Caco-2 (cell line): Measurements from ENCODE around the gene MRPS25. TPM values are rescaled to one million over a fixed set of nuclear protein-coding genes. Genes with fewer than 3 reads are reported as not detected.

Experiments used
- BruUV-seq: library from RNA; stranded (reverse); fragments of 400-500 nt; replicated peaks from 2 replicates; lab custom pipeline; 2021; lab: Mats Ljungman, UMichigan
- CTCF ChIA-PET: fragments of 300-600 bp; sonication (Branson Sonifier 250); formaldehyde crosslinking; loops from one replicate; lab custom pipeline; 2022; ENCODE audit warnings: antibody characterized with exemption; lab: Charles Lee
- POLR2A ChIA-PET: fragments of 300-600 bp; sonication (Branson Sonifier 250); formaldehyde crosslinking; loops from one replicate; lab custom pipeline; 2022; ENCODE audit warnings: antibody characterized with exemption; lab: Charles Lee
- DNase-seq, 2 experiments: peaks; one replicate each; pipeline versions ENCODE4 v3.0.0 to v3.0.0-alpha.2; 2020 to 2022
- H3K27me3 ChIP-seq: replicated peaks from 2 replicates; pipeline ENCODE4 v1.6.0; 2011; ENCODE audit warnings: low read length; ENCODE audit not compliant: control insufficient read depth, insufficient read depth
- H3K36me3 ChIP-seq: 2 replicates; pipeline ENCODE4 v1.5.1; 2011; ENCODE audit warnings: low read length; ENCODE audit not compliant: control insufficient read depth, insufficient read depth
- H3K4me1 ChIP-seq: fragments of 250-450 bp; sonication (Bioruptor Pico); 2 replicates; pipeline ENCODE4 v1.5.1; 2020; ENCODE audit warnings: mild to moderate bottlenecking
- H3K4me3 ChIP-seq: 2 replicates; pipeline ENCODE4 v1.5.1; 2011; ENCODE audit warnings: low read depth, mild to moderate bottlenecking, control low read depth, low read length
- H3K9me3 ChIP-seq: fragments of 250-450 bp; sonication (Bioruptor Pico); 2 replicates; pipeline ENCODE4 v1.5.1; 2020; ENCODE audit warnings: mild to moderate bottlenecking, moderate library complexity
- H3K27ac Mint-ChIP-seq: one replicate; pipeline ENCODE4 v1.8.0; 2022; ENCODE audit warnings: mixed read lengths; ENCODE audit not compliant: unreplicated experiment
- H3K27me3 Mint-ChIP-seq: one replicate; pipeline ENCODE4 v1.8.0; 2022; ENCODE audit warnings: mixed read lengths; ENCODE audit not compliant: insufficient read depth, unreplicated experiment
- H3K36me3 Mint-ChIP-seq: one replicate; pipeline ENCODE4 v1.8.0; 2022; ENCODE audit warnings: mild to moderate bottlenecking, mixed read lengths; ENCODE audit not compliant: insufficient read depth, unreplicated experiment
- H3K4me1 Mint-ChIP-seq: one replicate; pipeline ENCODE4 v1.8.0; 2022; ENCODE audit warnings: low read depth, mixed read lengths; ENCODE audit not compliant: unreplicated experiment
- H3K4me3 Mint-ChIP-seq: one replicate; pipeline ENCODE4 v1.8.0; 2022; ENCODE audit warnings: mild to moderate bottlenecking, moderate library complexity, mixed read lengths; ENCODE audit not compliant: unreplicated experiment
- H3K9me3 Mint-ChIP-seq: one replicate; pipeline ENCODE4 v1.8.0; 2022; ENCODE audit warnings: mixed read lengths; ENCODE audit not compliant: unreplicated experiment
- intact Hi-C: fragments of 100-400 bp; cut with micrococcal nuclease; formaldehyde crosslinking; loops from one replicate; pipeline ENCODE4 v1.10.0; 2022; ENCODE audit not compliant: unreplicated experiment
- total RNA-seq: library from RNA; stranded (reverse); gene quantifications from 2 replicates; pipeline ENCODE4 v1.2.3, GENCODE V29; 2022
- TF ChIP-seq, protein P1 (sequence below), 2 experiments: fragments of 200-600 bp in 1 of 2; IDR thresholded peaks; 1 replicate in 1 of 2; 2 replicates in 1 of 2; pipeline versions ENCODE4 v1.5.1 to v1.8.0; 2011 to 2022; ENCODE audit warnings: antibody characterized with exemption in 1 of 2, control low read depth in 1 of 2, inconsistent platforms in 1 of 2, low read depth in 1 of 2, low read length in 1 of 2, mild to moderate bottlenecking in 1 of 2, moderate library complexity in 1 of 2; ENCODE audit not compliant: insufficient read depth in 1 of 2, severe bottlenecking in 1 of 2, unreplicated experiment in 1 of 2

Gene MRPS25
- total RNA-seq, 1 experiment from 2014 or later: 53.3 TPM

DNA sequence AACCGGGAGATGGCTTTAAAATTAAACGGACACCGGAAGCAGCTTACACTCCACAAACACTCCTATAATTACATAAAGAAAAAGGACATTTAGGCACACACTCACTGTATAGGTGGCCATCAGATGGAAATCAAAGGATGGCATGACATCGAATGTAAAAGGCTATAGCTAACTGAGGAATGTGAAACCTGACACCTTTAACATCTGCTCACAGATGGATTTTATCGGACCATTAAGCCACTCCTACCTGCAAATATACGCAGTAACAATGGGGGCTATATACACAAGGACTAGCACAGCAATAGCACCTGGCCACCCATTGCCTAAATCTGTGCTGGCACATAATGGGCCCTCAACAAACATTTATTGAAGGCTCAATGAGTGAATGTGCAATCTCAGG is 48.4 kb upstream of the MRPS25 start:
- no peak for DNase-seq
- no TSS peak for BruUV-seq
- H3K27me3 Mint-ChIP-seq: peaks cover 3% of the 10 kb centered on the region
- no peak overlapping the region for H3K4me3 ChIP-seq
- ChIA-PET POLR2A (no interaction called here), CTCF (no interaction called here)
- no peaks in the 10 kb centered on the region; the same call in 1 of the 2 replicates for H3K4me1 ChIP-seq
- H3K36me3 ChIP-seq: no peaks in the 10 kb centered on the region
- intact Hi-C loops: no loop called here
- H3K9me3 Mint-ChIP-seq: no peaks in the 10 kb centered on the region
- no peaks in the 10 kb centered on the region for H3K9me3 ChIP-seq
- TF ChIP-seq, protein P1, sequence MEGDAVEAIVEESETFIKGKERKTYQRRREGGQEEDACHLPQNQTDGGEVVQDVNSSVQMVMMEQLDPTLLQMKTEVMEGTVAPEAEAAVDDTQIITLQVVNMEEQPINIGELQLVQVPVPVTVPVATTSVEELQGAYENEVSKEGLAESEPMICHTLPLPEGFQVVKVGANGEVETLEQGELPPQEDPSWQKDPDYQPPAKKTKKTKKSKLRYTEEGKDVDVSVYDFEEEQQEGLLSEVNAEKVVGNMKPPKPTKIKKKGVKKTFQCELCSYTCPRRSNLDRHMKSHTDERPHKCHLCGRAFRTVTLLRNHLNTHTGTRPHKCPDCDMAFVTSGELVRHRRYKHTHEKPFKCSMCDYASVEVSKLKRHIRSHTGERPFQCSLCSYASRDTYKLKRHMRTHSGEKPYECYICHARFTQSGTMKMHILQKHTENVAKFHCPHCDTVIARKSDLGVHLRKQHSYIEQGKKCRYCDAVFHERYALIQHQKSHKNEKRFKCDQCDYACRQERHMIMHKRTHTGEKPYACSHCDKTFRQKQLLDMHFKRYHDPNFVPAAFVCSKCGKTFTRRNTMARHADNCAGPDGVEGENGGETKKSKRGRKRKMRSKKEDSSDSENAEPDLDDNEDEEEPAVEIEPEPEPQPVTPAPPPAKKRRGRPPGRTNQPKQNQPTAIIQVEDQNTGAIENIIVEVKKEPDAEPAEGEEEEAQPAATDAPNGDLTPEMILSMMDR (IDR thresholded peaks at IDR 0.05; ENCODE audit: insufficient read depth in 1 of 2, low read depth in 1 of 2, low read length in 1 of 2, severe bottlenecking in 1 of 2, unreplicated experiment in 1 of 2): no peak
- H3K36me3 Mint-ChIP-seq: no peaks in the 10 kb centered on the region
- H3K4me3 Mint-ChIP-seq: no peak overlapping the region
- H3K27me3 ChIP-seq: no peaks in the 10 kb centered on the region; the same call in 1 of the 2 replicates
- no peaks in the 10 kb centered on the region for H3K4me1 Mint-ChIP-seq
- H3K27ac Mint-ChIP-seq: no peak overlapping the region

DNA sequence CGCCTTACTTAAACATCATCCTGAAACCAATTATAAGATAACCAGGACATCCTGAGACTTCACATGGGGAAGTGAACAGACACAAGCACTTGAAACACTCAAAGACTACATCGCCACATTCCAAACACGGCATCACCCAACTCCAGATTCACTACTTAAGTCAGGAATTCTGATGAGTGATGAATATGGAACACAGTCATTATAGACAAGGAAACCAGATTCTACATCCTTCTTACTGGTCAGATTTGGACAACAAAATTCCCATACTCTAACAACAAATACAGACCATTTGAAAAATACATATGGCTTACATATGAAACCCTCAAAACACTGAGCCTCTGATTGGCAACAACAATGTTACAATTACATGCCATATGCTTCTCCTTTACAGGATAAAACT is 46.9 kb upstream of the MRPS25 start:
- no peaks in the 10 kb centered on the region; the same call in 1 of the 2 replicates for H3K27me3 ChIP-seq
- H3K4me1 ChIP-seq: peaks cover 9% of the 10 kb centered on the region; the same call in 1 of the 2 replicates
- Mint-ChIP-seq H3K9me3 (no peaks in the 10 kb centered on the region), H3K36me3 (no peaks in the 10 kb centered on the region), H3K27me3 (peaks cover 3% of the 10 kb centered on the region), H3K4me3 (no peak overlapping the region), H3K27ac (no peak overlapping the region), H3K4me1 (peaks cover 12% of the 10 kb centered on the region)
- ChIA-PET CTCF (no interaction called here), POLR2A (no interaction called here)
- BruUV-seq: no TSS peak
- intact Hi-C loops: no loop called here
- no peaks in the 10 kb centered on the region for H3K36me3 ChIP-seq
- no peak overlapping the region for H3K4me3 ChIP-seq
- no peaks in the 10 kb centered on the region for H3K9me3 ChIP-seq
- DNase-seq: no peak
- TF ChIP-seq, protein P1 (IDR thresholded peaks at IDR 0.05; ENCODE audit: insufficient read depth in 1 of 2, low read depth in 1 of 2, low read length in 1 of 2, severe bottlenecking in 1 of 2, unreplicated experiment in 1 of 2): no peak

DNA sequence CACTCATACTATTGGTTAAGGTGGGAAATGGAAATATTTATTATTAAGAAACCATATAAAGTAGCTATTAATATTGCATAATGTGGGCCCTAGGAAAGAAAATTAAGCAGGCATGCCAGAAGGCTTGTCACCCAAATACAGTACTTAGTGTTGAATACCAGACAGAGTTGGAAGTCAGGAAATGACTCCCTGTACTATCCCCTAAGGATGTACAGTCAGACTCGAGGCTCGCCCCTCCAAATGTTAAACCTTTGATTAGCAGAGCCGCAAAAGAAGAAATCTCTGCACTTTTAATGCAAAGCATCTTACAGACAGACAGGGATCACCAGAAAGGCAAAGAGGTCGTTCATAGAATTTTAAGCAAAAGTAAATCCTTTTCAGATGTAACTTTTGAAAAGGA is 45.1 kb upstream of the MRPS25 start:
- Histone ChIP-seq H3K27me3 (no peaks in the 10 kb centered on the region), H3K9me3 (no peaks in the 10 kb centered on the region), H3K4me1 (peaks cover 9% of the 10 kb centered on the region; the same call in 1 of the 2 replicates), H3K4me3 (no peak overlapping the region), H3K36me3 (no peaks in the 10 kb centered on the region)
- no TSS peak for BruUV-seq
- no peak overlapping the region for H3K4me3 Mint-ChIP-seq
- peaks cover 3% of the 10 kb centered on the region for H3K27me3 Mint-ChIP-seq
- ChIA-PET CTCF (no interaction called here), POLR2A (no interaction called here)
- H3K9me3 Mint-ChIP-seq: no peaks in the 10 kb centered on the region
- DNase-seq: no peak
- H3K36me3 Mint-ChIP-seq: no peaks in the 10 kb centered on the region
- intact Hi-C loops: no loop called here
- peaks cover 12% of the 10 kb centered on the region for H3K4me1 Mint-ChIP-seq
- TF ChIP-seq, protein P1 (IDR thresholded peaks at IDR 0.05; ENCODE audit: insufficient read depth in 1 of 2, low read depth in 1 of 2, low read length in 1 of 2, severe bottlenecking in 1 of 2, unreplicated experiment in 1 of 2): no peak
- no peak overlapping the region for H3K27ac Mint-ChIP-seq
